ENCODE data around the gene CLEC16A.

The CLEC16A gene

GRCh38 chr16:11211061-11211976 lies 267.0 kb downstream of the CLEC16A start:
- Histone ChIP-seq H3K4ac (ENCODE audit: low read depth, low read length) (no peak overlapping the region), H3K9ac (ENCODE audit: low read length) (no peak overlapping the region), H3K4me1 (ENCODE audit: control insufficient read depth, low read depth, low read length) (no peaks in the 10 kb centered on the region), H3K18ac (ENCODE audit: low read length) (no peak overlapping the region), H3K79me1 (ENCODE audit: low read length) (no peaks in the 10 kb centered on the region), H2BK120ac (ENCODE audit: low read depth, low read length) (no peak overlapping the region), H2AK5ac (ENCODE audit: low read length) (no peak overlapping the region), H3K56ac (ENCODE audit: low read length) (no peak overlapping the region), H3K4me2 (ENCODE audit: low read length) (no peak overlapping the region), H4K5ac (ENCODE audit: low read length) (no peak overlapping the region), H3K23ac (ENCODE audit: low read length) (no peak overlapping the region), H3K79me2 (ENCODE audit: control insufficient read depth, insufficient read depth, low read length) (no peaks in the 10 kb centered on the region), H4K8ac (ENCODE audit: low read depth, low read length) (no peak overlapping the region), H2BK5ac (ENCODE audit: low read length) (no peak overlapping the region), H2BK15ac (replicated peaks; ENCODE audit: low read depth) (no peak overlapping the region), H3K4me3 (ENCODE audit: low read length) (no peak overlapping the region), H3K27ac (ENCODE audit: low read depth, low read length) (no peak overlapping the region), H3K36me3 (ENCODE audit: control insufficient read depth, insufficient read depth, low read length) (no peaks in the 10 kb centered on the region), H3K27me3 (ENCODE audit: insufficient read depth, low read length, poor library complexity) (no peaks in the 10 kb centered on the region)
- DNase-seq = peak; percentile 34
- no CpG with 5 or more reads among the region's 16 CpGs for WGBS (ENCODE audit: extremely low coverage, insufficient coverage, low lambda C conversion rate)

GRCh38 chr16:11211977-11212797 lies 267.8 kb downstream of the CLEC16A start:
- H2BK5ac ChIP-seq (ENCODE audit: low read length) = no peak overlapping the region
- H3K27ac ChIP-seq (ENCODE audit: low read depth, low read length) = no peak overlapping the region
- H3K18ac ChIP-seq (ENCODE audit: low read length) = no peak overlapping the region
- H3K4me2 ChIP-seq (ENCODE audit: low read length) = no peak overlapping the region
- no peaks in the 10 kb centered on the region for H3K79me1 ChIP-seq (ENCODE audit: low read length)
- H2BK120ac ChIP-seq (ENCODE audit: low read depth, low read length) = no peak overlapping the region
- no peak overlapping the region for H4K8ac ChIP-seq (ENCODE audit: low read depth, low read length)
- H3K23ac ChIP-seq (ENCODE audit: low read length) = no peak overlapping the region
- H2BK15ac ChIP-seq (replicated peaks; ENCODE audit: low read depth) = no peak overlapping the region
- no peak overlapping the region for H3K4me3 ChIP-seq (ENCODE audit: low read length)
- H3K9ac ChIP-seq (ENCODE audit: low read length) = no peak overlapping the region
- H3K4ac ChIP-seq (ENCODE audit: low read depth, low read length) = no peak overlapping the region
- WGBS (ENCODE audit: extremely low coverage, insufficient coverage, low lambda C conversion rate) = no CpG with 5 or more reads among the region's 16 CpGs
- H3K56ac ChIP-seq (ENCODE audit: low read length) = peak overlapping the region; percentile 42
- H3K27me3 ChIP-seq (ENCODE audit: insufficient read depth, low read length, poor library complexity) = no peaks in the 10 kb centered on the region
- no peak overlapping the region for H4K5ac ChIP-seq (ENCODE audit: low read length)
- no peaks in the 10 kb centered on the region for H3K79me2 ChIP-seq (ENCODE audit: control insufficient read depth, insufficient read depth, low read length)
- DNase-seq = peak; percentile 56
- H2AK5ac ChIP-seq (ENCODE audit: low read length) = no peak overlapping the region
- no peaks in the 10 kb centered on the region for H3K4me1 ChIP-seq (ENCODE audit: control insufficient read depth, low read depth, low read length)
- no peaks in the 10 kb centered on the region for H3K36me3 ChIP-seq (ENCODE audit: control insufficient read depth, insufficient read depth, low read length)

- H3K18ac ChIP-seq (ENCODE audit: low read length) = no peak overlapping the region
- no peaks in the 10 kb centered on the region for H3K4me1 ChIP-seq (ENCODE audit: control insufficient read depth, low read depth, low read length)
- no peak overlapping the region for H4K8ac ChIP-seq (ENCODE audit: low read depth, low read length)
- peak overlapping the region; percentile 42 for H3K56ac ChIP-seq (ENCODE audit: low read length)
- no peak overlapping the region for H3K4ac ChIP-seq (ENCODE audit: low read depth, low read length)
- H3K79me2 ChIP-seq (ENCODE audit: control insufficient read depth, insufficient read depth, low read length) = no peaks in the 10 kb centered on the region
- no peak overlapping the region for H3K23ac ChIP-seq (ENCODE audit: low read length)
- no peak overlapping the region for H2BK15ac ChIP-seq (replicated peaks; ENCODE audit: low read depth)
- no peaks in the 10 kb centered on the region for H3K36me3 ChIP-seq (ENCODE audit: control insufficient read depth, insufficient read depth, low read length)
- no CpG with 5 or more reads among the region's 16 CpGs for WGBS (ENCODE audit: extremely low coverage, insufficient coverage, low lambda C conversion rate)
- H3K27me3 ChIP-seq (ENCODE audit: insufficient read depth, low read length, poor library complexity) = no peaks in the 10 kb centered on the region
- H3K27ac ChIP-seq (ENCODE audit: low read depth, low read length) = no peak overlapping the region
- H2AK5ac ChIP-seq (ENCODE audit: low read length) = no peak overlapping the region
- H3K4me2 ChIP-seq (ENCODE audit: low read length) = no peak overlapping the region
- no peak overlapping the region for H4K5ac ChIP-seq (ENCODE audit: low read length)
- H3K9ac ChIP-seq (ENCODE audit: low read length) = no peak overlapping the region
- no peak for DNase-seq
- H3K4me3 ChIP-seq (ENCODE audit: low read length) = no peak overlapping the region
- no peaks in the 10 kb centered on the region for H3K79me1 ChIP-seq (ENCODE audit: low read length)
- no peak overlapping the region for H2BK120ac ChIP-seq (ENCODE audit: low read depth, low read length)
- H2BK5ac ChIP-seq (ENCODE audit: low read length) = no peak overlapping the region
Observed at GRCh38 chr16:11212798-11213196, 268.4 kb downstream of the CLEC16A start.

GRCh38 chr16:11213373-11213772 lies 269.0 kb downstream of the CLEC16A start:
- H2AK5ac ChIP-seq (ENCODE audit: low read length) = no peak overlapping the region
- H3K56ac ChIP-seq (ENCODE audit: low read length) = no peak overlapping the region
- no peaks in the 10 kb centered on the region for H3K79me2 ChIP-seq (ENCODE audit: control insufficient read depth, insufficient read depth, low read length)
- no peak overlapping the region for H3K23ac ChIP-seq (ENCODE audit: low read length)
- no peak overlapping the region for H4K5ac ChIP-seq (ENCODE audit: low read length)
- H2BK15ac ChIP-seq (replicated peaks; ENCODE audit: low read depth) = no peak overlapping the region
- H3K4me3 ChIP-seq (ENCODE audit: low read length) = no peak overlapping the region
- no peaks in the 10 kb centered on the region for H3K4me1 ChIP-seq (ENCODE audit: control insufficient read depth, low read depth, low read length)
- H3K18ac ChIP-seq (ENCODE audit: low read length) = no peak overlapping the region
- no peak overlapping the region for H2BK120ac ChIP-seq (ENCODE audit: low read depth, low read length)
- no peaks in the 10 kb centered on the region for H3K27me3 ChIP-seq (ENCODE audit: insufficient read depth, low read length, poor library complexity)
- no CpG with 5 or more reads among the region's 5 CpGs for WGBS (ENCODE audit: extremely low coverage, insufficient coverage, low lambda C conversion rate)
- no peak overlapping the region for H2BK5ac ChIP-seq (ENCODE audit: low read length)
- H3K36me3 ChIP-seq (ENCODE audit: control insufficient read depth, insufficient read depth, low read length) = no peaks in the 10 kb centered on the region
- no peak overlapping the region for H3K9ac ChIP-seq (ENCODE audit: low read length)
- H3K79me1 ChIP-seq (ENCODE audit: low read length) = no peaks in the 10 kb centered on the region
- H3K4ac ChIP-seq (ENCODE audit: low read depth, low read length) = no peak overlapping the region
- no peak for DNase-seq
- H3K4me2 ChIP-seq (ENCODE audit: low read length) = no peak overlapping the region
- no peak overlapping the region for H3K27ac ChIP-seq (ENCODE audit: low read depth, low read length)
- H4K8ac ChIP-seq (ENCODE audit: low read depth, low read length) = no peak overlapping the region

GRCh38 chr16:11213799-11214198 lies 269.4 kb downstream of the CLEC16A start:
- Histone ChIP-seq H3K79me2 (ENCODE audit: control insufficient read depth, insufficient read depth, low read length) (no peaks in the 10 kb centered on the region), H2BK15ac (replicated peaks; ENCODE audit: low read depth) (no peak overlapping the region), H4K5ac (ENCODE audit: low read length) (no peak overlapping the region), H3K79me1 (ENCODE audit: low read length) (no peaks in the 10 kb centered on the region), H3K27ac (ENCODE audit: low read depth, low read length) (no peak overlapping the region), H2AK5ac (ENCODE audit: low read length) (no peak overlapping the region), H3K18ac (ENCODE audit: low read length) (no peak overlapping the region), H2BK120ac (ENCODE audit: low read depth, low read length) (no peak overlapping the region), H3K4me1 (ENCODE audit: control insufficient read depth, low read depth, low read length) (no peaks in the 10 kb centered on the region), H3K56ac (ENCODE audit: low read length) (no peak overlapping the region), H4K8ac (ENCODE audit: low read depth, low read length) (no peak overlapping the region), H3K36me3 (ENCODE audit: control insufficient read depth, insufficient read depth, low read length) (no peaks in the 10 kb centered on the region), H3K23ac (ENCODE audit: low read length) (no peak overlapping the region), H3K4me2 (ENCODE audit: low read length) (no peak overlapping the region), H3K27me3 (ENCODE audit: insufficient read depth, low read length, poor library complexity) (no peaks in the 10 kb centered on the region), H3K9ac (ENCODE audit: low read length) (no peak overlapping the region), H3K4ac (ENCODE audit: low read depth, low read length) (no peak overlapping the region), H2BK5ac (ENCODE audit: low read length) (no peak overlapping the region), H3K4me3 (ENCODE audit: low read length) (no peak overlapping the region)
- no CpG with 5 or more reads among the region's 7 CpGs for WGBS (ENCODE audit: extremely low coverage, insufficient coverage, low lambda C conversion rate)
- DNase-seq = no peak
